HG03354 (cell line): ENCODE results near the gene RAB28.
"Not testable (repeated sequence)": the region's sequence is repeated elsewhere in the genome, so short reads cannot be mapped to it uniquely, and the experiment has no call there.

Experiments used
- ATAC-seq: cut with Tn5 transposase; IDR thresholded peaks from one replicate; pipeline ENCODE4 v1.9.1; 2021; ENCODE audit warnings: mild to moderate bottlenecking; ENCODE audit not compliant: unreplicated experiment, poor library complexity, severe bottlenecking

RAB28 gene

GRCh38 chr4:13389901-13390300 is 94.2 kb downstream of the RAB28 start:
- ATAC-seq, result not testable (repeated sequence)

- peak; percentile 89 for ATAC-seq
These were observed 97.6 kb downstream of the RAB28 start for GRCh38 chr4:13386405-13387107.

- no peak for ATAC-seq
These were observed 100.1 kb downstream of the RAB28 start for GRCh38 chr4:13384055-13384454.

GRCh38 chr4:13378973-13379759 is 105.0 kb downstream of the RAB28 start:
- peak; percentile 75 for ATAC-seq

- ATAC-seq, result no peak
These were observed 113.1 kb downstream of the RAB28 start for GRCh38 chr4:13371048-13371447.

GRCh38 chr4:13368217-13368616 is 115.9 kb downstream of the RAB28 start:
- ATAC-seq, result no peak

- no peak for ATAC-seq
These were observed 116.4 kb downstream of the RAB28 start for GRCh38 chr4:13367691-13368090.

- ATAC-seq, result no peak
These were observed 116.9 kb downstream of the RAB28 start for GRCh38 chr4:13367244-13367643.

- no peak for ATAC-seq
These were observed 118.9 kb downstream of the RAB28 start for GRCh38 chr4:13365195-13365594.

GRCh38 chr4:13364653-13365052 is 119.5 kb downstream of the RAB28 start:
- ATAC-seq, result no peak

GRCh38 chr4:13364172-13364571 is 120.0 kb downstream of the RAB28 start:
- ATAC-seq, result no peak

- ATAC-seq, result no peak
These were observed 124.3 kb downstream of the RAB28 start for GRCh38 chr4:13359809-13360208.

GRCh38 chr4:13355111-13355880 is 128.8 kb downstream of the RAB28 start:
- ATAC-seq, result no peak

- ATAC-seq, result no peak
These were observed 135.0 kb downstream of the RAB28 start for GRCh38 chr4:13349096-13349495.

- ATAC-seq, result no peak
These were observed 135.9 kb downstream of the RAB28 start for GRCh38 chr4:13348216-13348615.

GRCh38 chr4:13347517-13348125 is 136.5 kb downstream of the RAB28 start:
- ATAC-seq, result no peak

GRCh38 chr4:13344216-13344615 is 139.9 kb downstream of the RAB28 start:
- ATAC-seq, result no peak

- no peak for ATAC-seq
These were observed 143.5 kb downstream of the RAB28 start for GRCh38 chr4:13340672-13341071.

- no peak for ATAC-seq
These were observed 152.3 kb downstream of the RAB28 start for GRCh38 chr4:13331827-13332226.

GRCh38 chr4:13329963-13330362 is 154.2 kb downstream of the RAB28 start:
- ATAC-seq, result no peak
